Parathyroid adenoma (tissue), 2 donors: ENCODE data around the gene ABTB2.

Experiments used
- H2AFZ ChIP-seq: fragments of 300-600 bp; sonication (generic); one replicate; pipeline ENCODE4 v1.7.0; 2017; ENCODE audit warnings: antibody characterized with exemption, mild to moderate bottlenecking
- H3K27ac ChIP-seq: fragments of 300-600 bp; sonication (generic); one replicate; pipeline ENCODE4 v1.7.0; 2017
- H3K27me3 ChIP-seq: fragments of 300-600 bp; sonication (generic); one replicate; pipeline ENCODE4 v1.7.0; 2017; ENCODE audit warnings: low read length; ENCODE audit not compliant: control insufficient read depth, insufficient read depth
- H3K36me3 ChIP-seq: fragments of 300-600 bp; sonication (generic); one replicate; pipeline ENCODE4 v1.7.0; 2017; ENCODE audit warnings: low read length; ENCODE audit not compliant: control insufficient read depth, insufficient read depth
- H3K4me1 ChIP-seq: fragments of 300-600 bp; sonication (generic); one replicate; pipeline ENCODE4 v1.7.0; 2017; ENCODE audit warnings: control low read depth
- H3K4me2 ChIP-seq: fragments of 300-600 bp; sonication (generic); one replicate; pipeline ENCODE4 v1.7.0; 2017; ENCODE audit warnings: low read length
- H3K4me3 ChIP-seq: fragments of 300-600 bp; sonication (generic); one replicate; pipeline ENCODE4 v1.7.0; 2017; ENCODE audit warnings: low read depth, low read length
- H3K79me2 ChIP-seq: fragments of 300-600 bp; sonication (generic); one replicate; pipeline ENCODE4 v1.7.0; 2017; ENCODE audit warnings: control low read depth
- H3K9ac ChIP-seq: fragments of 300-600 bp; sonication (generic); one replicate; pipeline ENCODE4 v1.7.0; 2017; ENCODE audit warnings: mild to moderate bottlenecking
- H3K9me3 ChIP-seq: fragments of 300-600 bp; sonication (generic); one replicate; pipeline ENCODE4 v1.7.0; 2017; ENCODE audit warnings: low read length; ENCODE audit not compliant: control insufficient read depth
- CTCF ChIP-seq: fragments of 300-600 bp; sonication (generic); IDR thresholded peaks from one replicate; pipeline ENCODE4 v1.7.0; 2017; ENCODE audit warnings: antibody characterized with exemption, mild to moderate bottlenecking
- donor health status: primary hyperparathyroidism.

Gene ABTB2

DNA sequence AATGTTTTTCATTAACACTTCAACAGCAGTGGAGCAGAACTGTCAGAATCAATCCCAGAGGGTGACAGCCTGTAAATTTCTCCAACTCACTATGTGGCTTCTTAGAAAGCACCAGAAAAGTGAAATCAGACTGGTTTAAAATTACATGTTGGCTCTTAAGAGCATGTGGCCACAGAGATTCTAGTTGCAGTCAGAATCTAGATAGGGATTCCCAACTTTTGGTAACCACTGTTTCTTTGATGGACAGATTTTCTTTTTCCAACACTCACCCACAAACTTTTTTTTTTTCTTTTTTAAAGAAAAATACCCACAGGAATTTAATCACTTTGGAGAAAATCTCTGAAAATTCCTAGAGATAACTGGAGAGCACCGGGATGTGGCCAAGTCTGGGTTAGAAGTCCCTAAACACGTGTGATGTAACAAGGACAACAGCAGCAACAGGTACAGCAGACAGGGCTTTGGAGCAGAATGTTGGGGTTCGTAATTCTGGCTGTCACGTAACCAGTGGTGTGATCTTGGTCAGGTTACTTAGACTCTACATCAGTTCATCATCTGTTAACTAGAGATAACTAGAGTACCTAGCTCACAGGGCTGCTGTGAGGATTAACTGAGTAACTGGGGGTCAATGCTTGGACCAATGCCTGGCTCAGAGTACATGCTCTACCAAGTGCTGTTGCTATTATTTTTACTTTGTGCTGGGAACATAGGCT lies 152.3 kb downstream of the ABTB2 start:
- H3K9me3 ChIP-seq = no peaks in the 10 kb centered on the region
- no peaks in the 10 kb centered on the region for H3K36me3 ChIP-seq
- no peak overlapping the region for H3K27ac ChIP-seq
- no peaks in the 10 kb centered on the region for H3K79me2 ChIP-seq
- H3K4me3 ChIP-seq = no peak overlapping the region
- no peaks in the 10 kb centered on the region for H3K27me3 ChIP-seq
- no peak overlapping the region for H3K9ac ChIP-seq
- no peak overlapping the region for H2AFZ ChIP-seq
- no peak for TF ChIP-seq CTCF
- H3K4me2 ChIP-seq = no peak overlapping the region
- no peaks in the 10 kb centered on the region for H3K4me1 ChIP-seq

- H2AFZ ChIP-seq = no peak overlapping the region
- no peak overlapping the region for H3K9ac ChIP-seq
- no peak overlapping the region for H3K4me3 ChIP-seq
- H3K36me3 ChIP-seq = no peaks in the 10 kb centered on the region
- no peaks in the 10 kb centered on the region for H3K9me3 ChIP-seq
- H3K4me2 ChIP-seq = no peak overlapping the region
- H3K4me1 ChIP-seq = no peaks in the 10 kb centered on the region
- no peaks in the 10 kb centered on the region for H3K79me2 ChIP-seq
- H3K27me3 ChIP-seq = no peaks in the 10 kb centered on the region
- TF ChIP-seq CTCF = no peak
- H3K27ac ChIP-seq = no peak overlapping the region
Observed at GRCh38 chr11:34204396-34205279, 153.2 kb downstream of the ABTB2 start.

- Histone ChIP-seq H3K36me3 (no peaks in the 10 kb centered on the region), H3K9me3 (no peaks in the 10 kb centered on the region), H2AFZ (no peak overlapping the region), H3K4me2 (no peak overlapping the region), H3K27ac (no peak overlapping the region), H3K4me1 (no peaks in the 10 kb centered on the region), H3K9ac (no peak overlapping the region), H3K4me3 (no peak overlapping the region), H3K27me3 (no peaks in the 10 kb centered on the region), H3K79me2 (no peaks in the 10 kb centered on the region)
- TF ChIP-seq CTCF = no peak
Observed at GRCh38 chr11:34203377-34203871, 154.4 kb downstream of the ABTB2 start.

DNA sequence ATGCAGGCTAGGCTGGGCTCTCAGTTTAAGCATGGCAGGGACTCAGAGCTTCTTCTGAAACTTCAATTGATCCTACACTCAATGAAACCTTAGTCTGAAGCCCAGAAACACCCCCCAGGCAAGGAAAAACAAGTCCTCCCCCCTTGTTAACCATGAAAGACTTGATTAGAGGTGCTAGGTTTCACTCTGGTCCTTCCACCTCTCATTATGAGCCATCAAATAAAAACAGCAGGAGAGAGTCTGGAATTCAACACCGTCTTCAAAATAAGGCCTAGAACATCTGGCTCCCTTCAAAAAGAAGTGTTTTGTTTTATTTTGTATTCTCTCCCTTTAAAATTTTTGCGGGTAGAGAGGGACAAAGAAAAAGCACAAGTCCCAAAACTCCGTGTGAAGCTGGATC lies 156.7 kb downstream of the ABTB2 start:
- Histone ChIP-seq H3K27me3 (no peaks in the 10 kb centered on the region), H3K4me3 (no peak overlapping the region), H3K79me2 (no peaks in the 10 kb centered on the region), H2AFZ (no peak overlapping the region), H3K9ac (no peak overlapping the region), H3K4me2 (no peak overlapping the region), H3K27ac (no peak overlapping the region), H3K36me3 (no peaks in the 10 kb centered on the region), H3K4me1 (no peaks in the 10 kb centered on the region), H3K9me3 (no peaks in the 10 kb centered on the region)
- TF ChIP-seq CTCF = no peak
